Measurements from ENCODE around the gene PTPRJ.
"Not testable (repeated sequence)": the region's sequence is repeated elsewhere in the genome, so short reads cannot be mapped to it uniquely, and the experiment has no call there.

The PTPRJ gene

GRCh38 chr11:48170241-48171233 lies 190.2 kb downstream of the PTPRJ start:
- FAIRE-seq, result no peak

DNA sequence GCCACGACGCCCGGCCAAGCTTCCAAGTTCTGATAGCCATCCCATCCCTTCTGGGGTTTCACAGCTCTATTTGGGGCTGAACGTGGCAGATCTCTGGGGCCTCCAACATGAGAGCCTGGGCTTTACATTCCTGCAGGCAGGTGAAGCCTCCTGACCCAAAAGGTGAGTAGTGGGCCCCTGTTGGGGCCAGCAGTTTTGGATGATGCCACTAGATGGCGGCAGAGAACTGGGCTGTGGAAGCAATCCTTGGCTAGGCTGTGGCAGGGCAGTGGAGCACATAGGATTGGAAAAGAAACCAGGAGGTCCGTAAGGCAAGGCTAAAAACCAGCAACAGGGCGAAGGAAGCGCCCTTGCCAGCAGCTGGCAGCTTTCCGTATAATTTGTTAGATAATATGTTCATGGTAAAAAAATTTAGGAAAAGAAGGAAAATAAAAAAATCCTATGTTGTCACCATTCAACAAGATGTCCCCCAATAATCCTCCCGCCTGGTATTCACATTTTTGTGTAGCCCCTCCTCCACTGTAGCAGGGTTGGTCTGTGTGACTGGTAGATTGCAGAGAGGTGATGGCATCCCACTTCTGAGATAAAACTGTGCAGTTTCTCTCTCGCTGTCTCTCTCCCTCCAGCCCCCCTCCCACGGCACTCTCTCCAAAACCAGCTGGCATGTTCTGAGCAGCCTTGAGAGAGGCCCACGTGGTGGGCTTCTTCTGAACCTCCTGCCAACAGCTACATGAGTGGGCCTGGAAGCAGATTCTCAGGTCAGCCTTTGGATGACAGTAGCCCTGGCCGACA lies 192.7 kb downstream of the PTPRJ start:
- no peak for FAIRE-seq

DNA sequence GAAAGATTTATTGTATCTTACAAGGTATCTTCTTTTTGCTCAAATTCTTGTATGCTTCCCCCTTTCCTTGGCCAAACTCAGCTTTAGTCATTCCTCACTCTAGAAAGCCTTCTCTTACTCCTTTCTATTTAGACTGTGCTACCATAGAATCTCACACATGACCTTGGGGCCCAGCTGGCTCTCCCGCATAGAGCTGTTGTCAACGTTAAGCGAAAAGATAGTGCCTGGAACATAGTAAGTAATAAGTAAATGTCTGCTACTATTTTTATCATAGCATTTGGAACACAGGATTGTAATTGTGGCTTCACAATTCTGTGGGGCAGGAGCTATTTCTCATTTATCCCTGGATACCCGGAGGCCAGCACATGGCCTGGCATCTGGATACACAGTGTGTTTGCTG lies 197.3 kb downstream of the PTPRJ start:
- FAIRE-seq, result no peak

- FAIRE-seq, result no peak
Observed at GRCh38 chr11:48180627-48181026, 200.3 kb downstream of the PTPRJ start.

GRCh38 chr11:48182860-48183526 lies 202.6 kb downstream of the PTPRJ start:
- no peak for FAIRE-seq

- no peak for FAIRE-seq
Observed at GRCh38 chr11:48184452-48184851, 204.1 kb downstream of the PTPRJ start.

GRCh38 chr11:48190906-48191654 lies 210.7 kb downstream of the PTPRJ start:
- not testable (repeated sequence) for FAIRE-seq

DNA sequence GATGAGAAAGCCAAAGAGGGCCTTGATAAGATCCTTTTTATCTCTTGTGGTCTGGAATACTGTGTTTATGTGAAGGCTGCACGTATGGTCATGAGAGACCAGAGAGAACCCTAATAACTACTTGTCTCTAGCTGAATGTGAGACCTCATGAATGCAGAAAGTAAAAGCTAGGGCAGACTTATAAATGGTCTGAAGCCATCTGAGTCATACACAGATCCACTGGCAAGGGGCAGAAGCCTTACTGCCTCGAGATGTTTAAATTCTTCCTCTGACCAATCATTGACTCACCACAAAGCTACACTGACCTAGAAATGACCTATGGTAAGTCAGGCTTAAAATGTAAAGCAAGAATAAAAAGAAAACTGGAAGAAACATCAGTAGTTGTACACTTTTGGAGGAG lies 213.5 kb downstream of the PTPRJ start:
- no peak for FAIRE-seq

DNA sequence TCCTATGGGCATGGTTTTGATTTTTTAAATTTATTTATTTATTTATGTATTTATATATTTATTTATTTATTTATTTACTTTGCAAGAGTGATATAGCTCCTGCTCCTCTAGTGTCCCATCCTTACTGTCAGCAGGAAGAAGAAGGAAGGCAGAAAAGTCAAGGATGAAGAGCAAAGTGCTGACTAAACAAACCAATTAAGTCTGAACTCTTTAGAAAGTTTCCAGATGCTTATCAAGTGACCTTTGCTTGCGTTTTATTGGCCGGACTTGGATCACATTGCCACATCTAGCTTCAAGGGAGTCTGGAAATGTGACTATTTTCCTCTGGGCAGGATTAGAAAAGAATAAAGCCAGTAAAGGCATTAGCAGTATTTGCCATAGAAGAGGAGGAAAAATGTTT lies 227.5 kb downstream of the PTPRJ start:
- FAIRE-seq, result no peak

DNA sequence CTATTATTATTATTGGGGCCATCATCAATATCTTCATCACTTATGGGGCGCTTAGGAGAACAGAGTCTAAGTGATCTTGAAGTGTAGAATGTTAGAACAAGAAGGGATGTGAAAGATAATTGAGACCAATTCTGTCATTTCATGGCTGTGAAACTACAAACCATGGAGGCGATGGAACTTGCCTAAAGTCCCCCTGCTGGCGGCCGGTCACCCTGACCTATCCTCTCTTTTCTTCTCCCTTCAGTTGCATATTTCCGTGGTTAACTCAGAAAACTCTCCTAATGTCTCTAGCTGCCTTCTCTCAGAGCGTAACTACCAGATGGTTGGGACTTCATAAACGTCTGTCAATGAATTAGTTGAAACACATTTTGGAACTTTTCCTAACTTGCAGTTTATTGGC lies 229.7 kb downstream of the PTPRJ start:
- no peak for FAIRE-seq

DNA sequence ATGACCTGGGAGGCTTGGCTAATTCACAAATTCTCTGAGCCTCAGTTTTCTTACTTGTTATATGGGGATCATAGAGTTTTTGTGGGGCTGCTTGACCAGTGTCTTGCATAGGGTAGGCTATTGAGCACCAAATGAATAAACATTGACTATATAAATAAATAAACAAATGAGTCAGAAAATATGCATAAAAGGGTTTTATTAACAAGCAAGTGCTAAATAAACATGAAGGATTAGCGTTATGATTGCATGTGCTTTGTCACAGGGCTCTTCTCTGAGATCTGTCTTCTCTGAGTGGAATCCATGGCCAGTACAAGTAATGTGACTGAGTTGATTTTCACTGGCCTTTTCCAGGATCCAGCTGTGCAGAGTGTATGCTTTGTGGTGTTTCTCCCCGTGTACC lies 236.2 kb downstream of the PTPRJ start, which contains the start of gene OR4B1:
Gene OR4B1, plus strand, starts transcription at position 301 of the 400 bp plus-strand sequence. Its CDS starts 0 bp downstream, at position 301.
- FAIRE-seq, result no peak
